Ovary (tissue), 3 donors: ENCODE measurements around the gene IP6K1.

Experiments used
- EP300 ChIP-seq: sonication (generic); formaldehyde crosslinking; IDR thresholded peaks from one replicate; pipeline ENCODE4 v1.6.1; 2017; ENCODE audit warnings: antibody characterized with exemption
- POLR2A ChIP-seq: fragments of 450-650 bp; IDR thresholded peaks from one replicate; pipeline ENCODE4 v1.6.1; 2017; ENCODE audit warnings: antibody characterized with exemption, mild to moderate bottlenecking, moderate library complexity
- TF ChIP-seq, protein P1 (sequence below), 3 donors: fragments of 450-650 bp in 2 of 3; fragments of 200-600 bp in 1 of 3; IDR thresholded peaks; one replicate each; pipeline versions ENCODE4 v1.5.1 to v1.8.0; 2016 to 2022; ENCODE audit warnings: antibody characterized with exemption in 3 of 3, mild to moderate bottlenecking in 1 of 3
- donor health status: DM: no; HTN: no; CAD: no.

DNA sequence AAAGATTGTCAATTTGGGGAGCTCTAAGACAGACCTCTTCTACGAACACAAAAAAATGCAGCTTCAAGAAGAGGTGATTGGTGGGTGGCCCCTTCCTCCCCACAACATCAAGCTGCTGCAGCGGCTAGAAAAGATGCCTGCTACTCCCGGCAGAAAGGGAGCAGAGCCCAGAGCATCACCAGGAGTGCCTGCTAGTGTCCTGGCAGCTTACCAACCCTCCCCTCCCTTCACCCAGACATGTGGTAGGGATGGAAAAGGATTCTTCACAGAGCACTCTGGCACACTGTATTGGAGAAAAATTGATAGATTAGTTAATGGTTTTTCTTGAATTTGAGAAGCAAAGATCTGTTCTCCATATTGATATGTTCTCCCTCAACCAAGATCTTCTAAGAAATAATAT lies 10.8 kb downstream of the IP6K1 start:
- TF ChIP-seq POLR2A: no peak
- TF ChIP-seq, protein P1, sequence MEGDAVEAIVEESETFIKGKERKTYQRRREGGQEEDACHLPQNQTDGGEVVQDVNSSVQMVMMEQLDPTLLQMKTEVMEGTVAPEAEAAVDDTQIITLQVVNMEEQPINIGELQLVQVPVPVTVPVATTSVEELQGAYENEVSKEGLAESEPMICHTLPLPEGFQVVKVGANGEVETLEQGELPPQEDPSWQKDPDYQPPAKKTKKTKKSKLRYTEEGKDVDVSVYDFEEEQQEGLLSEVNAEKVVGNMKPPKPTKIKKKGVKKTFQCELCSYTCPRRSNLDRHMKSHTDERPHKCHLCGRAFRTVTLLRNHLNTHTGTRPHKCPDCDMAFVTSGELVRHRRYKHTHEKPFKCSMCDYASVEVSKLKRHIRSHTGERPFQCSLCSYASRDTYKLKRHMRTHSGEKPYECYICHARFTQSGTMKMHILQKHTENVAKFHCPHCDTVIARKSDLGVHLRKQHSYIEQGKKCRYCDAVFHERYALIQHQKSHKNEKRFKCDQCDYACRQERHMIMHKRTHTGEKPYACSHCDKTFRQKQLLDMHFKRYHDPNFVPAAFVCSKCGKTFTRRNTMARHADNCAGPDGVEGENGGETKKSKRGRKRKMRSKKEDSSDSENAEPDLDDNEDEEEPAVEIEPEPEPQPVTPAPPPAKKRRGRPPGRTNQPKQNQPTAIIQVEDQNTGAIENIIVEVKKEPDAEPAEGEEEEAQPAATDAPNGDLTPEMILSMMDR (IDR thresholded peaks at IDR 0.05): no peak
- TF ChIP-seq EP300: no peak
